GM12875 (cell line): ENCODE measurements around the gene FBXO34.

ENCODE experiments used
- H3K4me3 ChIP-seq: one replicate; pipeline ENCODE4 v1.5.1; 2011; ENCODE audit warnings: low read depth, low read length, control low read depth
- TF ChIP-seq, protein P1 (sequence below): IDR thresholded peaks from 2 replicates; pipeline ENCODE4 v1.5.1; 2011; ENCODE audit warnings: low read depth, mild to moderate bottlenecking, control low read depth, inconsistent platforms, low read length, moderate library complexity, borderline replicate concordance; ENCODE audit not compliant: insufficient read depth

Gene FBXO34

GRCh38 chr14:55389330-55389729, 118.1 kb downstream of the FBXO34 start:
- TF ChIP-seq, protein P1, sequence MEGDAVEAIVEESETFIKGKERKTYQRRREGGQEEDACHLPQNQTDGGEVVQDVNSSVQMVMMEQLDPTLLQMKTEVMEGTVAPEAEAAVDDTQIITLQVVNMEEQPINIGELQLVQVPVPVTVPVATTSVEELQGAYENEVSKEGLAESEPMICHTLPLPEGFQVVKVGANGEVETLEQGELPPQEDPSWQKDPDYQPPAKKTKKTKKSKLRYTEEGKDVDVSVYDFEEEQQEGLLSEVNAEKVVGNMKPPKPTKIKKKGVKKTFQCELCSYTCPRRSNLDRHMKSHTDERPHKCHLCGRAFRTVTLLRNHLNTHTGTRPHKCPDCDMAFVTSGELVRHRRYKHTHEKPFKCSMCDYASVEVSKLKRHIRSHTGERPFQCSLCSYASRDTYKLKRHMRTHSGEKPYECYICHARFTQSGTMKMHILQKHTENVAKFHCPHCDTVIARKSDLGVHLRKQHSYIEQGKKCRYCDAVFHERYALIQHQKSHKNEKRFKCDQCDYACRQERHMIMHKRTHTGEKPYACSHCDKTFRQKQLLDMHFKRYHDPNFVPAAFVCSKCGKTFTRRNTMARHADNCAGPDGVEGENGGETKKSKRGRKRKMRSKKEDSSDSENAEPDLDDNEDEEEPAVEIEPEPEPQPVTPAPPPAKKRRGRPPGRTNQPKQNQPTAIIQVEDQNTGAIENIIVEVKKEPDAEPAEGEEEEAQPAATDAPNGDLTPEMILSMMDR, result no peak
- no peak overlapping the region for H3K4me3 ChIP-seq

DNA sequence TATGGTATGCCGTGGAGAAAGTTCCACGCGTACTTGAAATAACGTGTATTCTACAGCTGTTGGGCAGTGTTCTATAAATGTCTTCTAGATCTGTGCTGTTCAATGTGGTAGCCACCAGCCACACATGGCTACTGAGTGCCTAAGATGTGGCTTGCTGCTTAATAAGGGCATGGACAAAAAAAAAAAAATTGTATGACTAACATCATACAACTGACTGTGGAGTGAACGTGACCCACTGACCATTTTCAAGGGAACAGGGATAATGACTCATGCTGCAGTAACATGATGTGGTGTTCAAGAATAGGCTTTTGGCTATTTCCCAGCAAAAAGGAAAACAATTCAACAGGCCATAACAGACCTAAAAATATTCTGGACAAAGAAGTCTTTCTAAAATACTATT, 127.5 kb downstream of the FBXO34 start:
- no peak overlapping the region for H3K4me3 ChIP-seq
- TF ChIP-seq, protein P1, result no peak

DNA sequence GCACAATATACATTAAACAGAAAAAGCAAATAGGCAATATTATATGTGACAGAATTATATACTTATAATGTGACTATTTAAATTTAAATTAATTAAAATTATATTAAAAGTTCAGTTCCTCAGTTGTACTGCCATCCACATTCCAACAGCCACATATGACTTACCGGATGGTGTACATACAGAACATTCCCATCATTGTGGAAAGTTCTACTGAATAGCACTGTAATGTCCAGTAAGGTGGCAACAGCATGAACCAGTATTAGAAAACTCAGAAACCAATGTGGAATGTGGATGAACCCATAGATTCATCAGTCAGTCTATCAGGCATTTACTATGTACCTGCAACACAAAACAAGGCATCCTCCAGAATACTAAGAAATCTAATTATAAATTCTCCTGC, 128.0 kb downstream of the FBXO34 start:
- no peak overlapping the region for H3K4me3 ChIP-seq
- TF ChIP-seq, protein P1, result no peak

DNA sequence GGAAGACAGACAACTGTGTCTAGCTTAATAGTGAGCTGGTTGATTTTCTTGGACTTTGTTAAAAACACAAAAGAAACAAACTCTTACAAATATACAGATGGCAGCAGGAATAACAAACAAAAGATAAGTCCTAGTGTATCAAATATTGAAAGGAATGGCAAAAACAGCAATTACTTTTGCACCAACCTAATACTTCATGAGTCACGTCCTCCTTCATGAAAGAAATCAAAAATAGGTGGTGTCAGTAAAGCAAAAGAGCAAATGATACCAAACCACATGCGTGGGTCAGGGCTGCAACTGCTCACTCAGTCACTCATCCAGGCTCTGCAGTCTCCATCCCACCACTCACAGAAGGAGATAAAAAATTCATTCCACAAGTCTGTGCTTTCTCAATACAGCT, 128.6 kb downstream of the FBXO34 start:
- TF ChIP-seq, protein P1, result no peak
- H3K4me3 ChIP-seq, result no peak overlapping the region

- no peak overlapping the region for H3K4me3 ChIP-seq
- TF ChIP-seq, protein P1, result no peak
Observed at GRCh38 chr14:55401751-55402150, 130.5 kb downstream of the FBXO34 start.
